HepG2 (cell line): ENCODE measurements around the gene PRR19. TPM values are rescaled to one million over a fixed set of nuclear protein-coding genes. Genes with fewer than 3 reads are reported as not detected.

Source experiments
- ATAC-seq: fragments of 200-7000 bp; cut with Tn5 transposase; 3 replicates; pipeline ENCODE4 v1.9.1; 2020; ENCODE audit warnings: mild to moderate bottlenecking, moderate library complexity
- BruUV-seq: library from RNA; stranded (reverse); fragments of 400-500 nt; replicated peaks from 2 replicates; lab custom pipeline; 2021; lab: Mats Ljungman, UMichigan
- CTCF ChIA-PET: fragments of 300-600 bp; formaldehyde crosslinking; extraction: SDS; loops from one replicate; lab custom pipeline; 2021; ENCODE audit warnings: low total read pairs, inconsistent platforms, low intra/inter-chr PET ratio; lab: Yijun Ruan, JAX
- POLR2A ChIA-PET: fragments of 350-600 bp; sonication (Branson Sonifier 250); formaldehyde crosslinking; loops from one replicate; lab custom pipeline; 2020; ENCODE audit warnings: antibody characterized with exemption, inconsistent platforms; lab: Yijun Ruan, JAX
- DNase-seq: peaks from one replicate; pipeline ENCODE4 v3.0.0-alpha.2; 2015; ENCODE audit warnings: low spot score
- FAIRE-seq: peaks from 3 replicates; lab custom pipeline; 2011; peaks lifted over from hg19 to GRCh38; lab: Jason Lieb, UNC
- H2AFZ ChIP-seq: one replicate; pipeline ENCODE4 v1.6.1; 2011; ENCODE audit warnings: low read length, inconsistent platforms
- H3K27ac ChIP-seq: fragments of 300-600 bp; 3 replicates; pipeline ENCODE4 v1.8.0; 2011; ENCODE audit warnings: mixed run types, mild to moderate bottlenecking, mixed read lengths, low read length, inconsistent platforms; ENCODE audit not compliant: insufficient read depth; ENCODE audit errors: extremely low read length
- H3K27me3 ChIP-seq, 2 experiments: fragments of 200-600 bp in 1 of 2; 2 replicates in 1 of 2; 3 replicates in 1 of 2; pipeline versions ENCODE4 v1.6.0 to v1.8.0; 2011; ENCODE audit warnings: low read length in 2 of 2, mild to moderate bottlenecking in 2 of 2, moderate library complexity in 2 of 2, inconsistent platforms in 1 of 2; ENCODE audit not compliant: insufficient read depth in 2 of 2, control insufficient read depth in 1 of 2
- H3K36me3 ChIP-seq, 2 experiments: fragments of 200-600 bp in 1 of 2; replicated peaks in 1 of 2; 2 replicates in 1 of 2; 3 replicates in 1 of 2; pipeline versions ENCODE4 v1.5.1 to v1.8.0; 2011; ENCODE audit warnings: low read length in 2 of 2, inconsistent platforms in 1 of 2; ENCODE audit not compliant: insufficient read depth in 2 of 2, control insufficient read depth in 1 of 2
- H3K4me1 ChIP-seq: 2 replicates; pipeline ENCODE4 v1.5.1; 2012; ENCODE audit warnings: low read length, inconsistent platforms; ENCODE audit not compliant: insufficient read depth
- H3K4me2 ChIP-seq: 2 replicates; pipeline ENCODE4 v1.6.0; 2011; ENCODE audit warnings: low read depth, low read length, inconsistent platforms
- H3K4me3 ChIP-seq, 3 experiments: fragments of 200-600 bp in 1 of 3; sonication (generic), shearing (Covaris generic) in 1 of 3; replicated peaks in 1 of 3; 2 replicates each; pipeline ENCODE4 v1.5.1; 2011 to 2016; ENCODE audit warnings: low read length in 3 of 3, inconsistent platforms in 2 of 3, low read depth in 2 of 3, mild to moderate bottlenecking in 2 of 3, control low read depth in 1 of 3, mixed read lengths in 1 of 3; ENCODE audit not compliant: insufficient read depth in 1 of 3
- H3K79me2 ChIP-seq: one replicate; pipeline ENCODE4 v1.6.1; 2011; ENCODE audit warnings: low read length, inconsistent platforms; ENCODE audit not compliant: insufficient read depth
- H3K9ac ChIP-seq: 2 replicates; pipeline ENCODE4 v1.6.0; 2011; ENCODE audit warnings: mild to moderate bottlenecking, low read depth, low read length, inconsistent platforms; ENCODE audit not compliant: insufficient read depth
- H3K9me3 ChIP-seq: 2 replicates; pipeline ENCODE4 v1.5.1; 2012; ENCODE audit warnings: mild to moderate bottlenecking, low read length
- H4K20me1 ChIP-seq: 2 replicates; pipeline ENCODE4 v1.6.0; 2011; ENCODE audit warnings: inconsistent platforms, mild to moderate bottlenecking, low read length, moderate library complexity; ENCODE audit not compliant: insufficient read depth
- AGO2 ChIP-seq: fragments of 200-400 bp; formaldehyde crosslinking; optimal IDR thresholded peaks from 2 replicates; pipeline ENCODE3; 2017; ENCODE audit warnings: mild to moderate bottlenecking, low read depth, low read length, moderate library complexity
- GZF1 ChIP-seq: sonication (generic); formaldehyde crosslinking; IDR thresholded peaks from 2 replicates; pipeline ENCODE4 v1.5.1; 2020; ENCODE audit warnings: mild to moderate bottlenecking, missing genetic modification reagents
- ZNF326 ChIP-seq: sonication (generic); formaldehyde crosslinking; IDR thresholded peaks from 2 replicates; pipeline ENCODE4 v1.4.0; 2020; ENCODE audit warnings: missing genetic modification reagents, borderline replicate concordance
- WGBS: methylation state at CpG from one replicate; pipeline ENCODE4 v1.1.6; 2017; ENCODE audit warnings: low lambda C conversion rate; 5-methylcytosine and 5-hydroxymethylcytosine counted together
- in situ Hi-C: cut with HindIII; loops from 2 replicates; pipeline ENCODE4 v1.10.0; 2017; ENCODE audit warnings: low pct_unique_long_range_greater_than_20kb; ENCODE audit not compliant: extremely low pct_ligation_motif_present
- intact Hi-C: fragments of 100-400 bp; cut with micrococcal nuclease; formaldehyde crosslinking; loops from one replicate; pipeline ENCODE4 v1.10.0; 2022; ENCODE audit not compliant: unreplicated experiment
- polyA plus RNA-seq, 8 experiments: library from polyadenylated mRNA; depleted of rRNA in 3 of 8; stranded (reverse) in 7 of 8; unstranded in 1 of 8; fragments of >200 nt; fragmentation: Illumina TruSeq in 4 of 8; extraction: Trizol in 4 of 8; gene quantifications; 2 replicates each; pipeline versions ENCODE4 v1.2.1 to v1.2.3, GENCODE V29; 2011 to 2016; ENCODE audit warnings: low read depth in 4 of 8, missing spikeins in 1 of 8, mixed read lengths in 1 of 8; ENCODE audit not compliant: insufficient read depth in 1 of 8
- total RNA-seq, 5 experiments: library from RNA; depleted of rRNA; stranded (reverse); fragments of >200 nt; fragmentation: Illumina TruSeq; extraction: Trizol; gene quantifications; 2 replicates each; pipeline ENCODE4 v1.2.3, GENCODE V29; 2016; ENCODE audit warnings: low read depth in 1 of 5

Gene PRR19
- total and polyA plus RNA-seq, 2 of the 13 experiments (the other 11 are each of a cell fraction or from before 2014, with no cell fraction given): 0.21 to 0.33 TPM

DNA sequence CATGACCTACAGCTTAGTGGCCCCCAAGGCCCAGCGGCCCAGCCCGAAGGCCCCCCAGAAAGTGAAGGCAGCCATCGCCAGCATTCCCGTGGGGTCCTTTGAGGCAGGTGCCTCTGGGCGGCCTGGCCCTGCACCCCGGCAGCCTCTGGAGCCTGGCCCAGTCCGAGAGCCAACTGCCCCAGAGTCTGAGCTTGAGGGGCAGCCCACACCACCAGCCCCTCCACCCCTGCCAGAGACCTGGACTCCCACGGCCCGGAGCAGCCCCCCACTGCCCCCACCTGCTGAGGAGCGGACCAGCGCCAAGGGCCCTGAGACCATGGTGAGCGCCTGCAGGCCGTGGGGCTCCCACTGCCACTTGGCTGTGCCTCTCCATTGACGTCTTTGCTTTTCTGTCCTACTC, 9.0 kb upstream of the PRR19 start:
- intact Hi-C loops: no loop called here
- CTCF ChIA-PET: interaction anchor here (3.1 kb wide), 1 partner anchor 48 kb away, joined by 34 read pairs; no protein-coding TSS in a partner anchor
- no peak overlapping the region for H3K27ac ChIP-seq
- no peak for FAIRE-seq
- no peak for TF ChIP-seq ZNF326 (CRISPR knock-in tag)
- TF ChIP-seq, all 625 proteins: peak for 0
- H3K9ac ChIP-seq: no peak overlapping the region
- in situ Hi-C loops: loop anchor here (5.0 kb wide), 1 partner anchor 161 kb away; the partner anchor contains the start of gene POU2F2
- ATAC-seq: no peak
- H3K9me3 ChIP-seq: no peaks in the 10 kb centered on the region
- 95% methylated on average over 5 of the region's 14 CpGs for WGBS
- H3K27me3 ChIP-seq: no peaks in the 10 kb centered on the region
- no peaks in the 10 kb centered on the region for H3K4me1 ChIP-seq
- no peaks in the 10 kb centered on the region for H4K20me1 ChIP-seq
- H3K79me2 ChIP-seq: no peaks in the 10 kb centered on the region
- POLR2A ChIA-PET: no interaction called here
- DNase-seq: no peak
- H3K36me3 ChIP-seq: peaks cover 25 to 66% of the 10 kb centered on the region in 2 experiments; a peak in 4 of 5 replicates
- H3K4me2 ChIP-seq: no peak overlapping the region
- no peak overlapping the region for H3K4me3 ChIP-seq
- no peak overlapping the region for H2AFZ ChIP-seq
- BruUV-seq: no TSS peak

DNA sequence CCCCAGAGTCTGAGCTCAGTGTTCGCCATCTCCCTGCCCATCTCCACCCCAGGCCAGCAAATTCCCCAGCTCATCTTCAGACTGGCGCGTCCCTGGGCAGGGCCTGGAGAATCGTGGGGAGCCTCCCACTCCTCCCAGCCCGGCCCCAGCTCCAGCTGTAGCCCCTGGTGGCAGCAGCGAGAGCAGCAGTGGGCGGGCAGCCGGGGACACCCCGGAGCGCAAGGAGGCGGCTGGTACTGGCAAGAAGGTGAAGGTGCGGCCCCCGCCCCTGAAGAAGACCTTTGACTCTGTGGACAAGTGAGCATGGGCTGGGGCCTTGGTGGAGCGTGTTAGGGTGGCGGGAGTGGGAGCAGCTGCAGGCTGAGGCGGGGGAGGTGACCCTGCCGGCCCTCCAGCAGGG, 8.4 kb upstream of the PRR19 start:
- TF ChIP-seq GZF1 (CRISPR knock-in tag): no peak
- peak; percentile 34 for TF ChIP-seq AGO2
- TF ChIP-seq, all 625 proteins: peak for 1
- no peaks in the 10 kb centered on the region for H3K79me2 ChIP-seq
- CTCF ChIA-PET: no interaction called here
- POLR2A ChIA-PET: interaction anchor here (1.5 kb wide), 1 partner anchor 50 kb away, joined by 3 read pairs; no protein-coding TSS in a partner anchor
- FAIRE-seq: no peak
- H2AFZ ChIP-seq: no peak overlapping the region
- intact Hi-C loops (no loop called here), in situ Hi-C loops (loop anchor here (5.0 kb wide), 1 partner anchor 161 kb away; the partner anchor contains the start of gene POU2F2)
- H3K36me3 ChIP-seq: peaks cover 22 to 61% of the 10 kb centered on the region in 2 experiments; a peak in 4 of 5 replicates
- no peaks in the 10 kb centered on the region for H3K4me1 ChIP-seq
- no peak overlapping the region for H3K9ac ChIP-seq
- no peak for DNase-seq
- H4K20me1 ChIP-seq: no peaks in the 10 kb centered on the region
- no TSS peak for BruUV-seq
- H3K27ac ChIP-seq: no peak overlapping the region
- 97% methylated on average over 17 of the region's 17 CpGs for WGBS
- no peaks in the 10 kb centered on the region for H3K9me3 ChIP-seq
- no peaks in the 10 kb centered on the region for H3K27me3 ChIP-seq
- no peak for ATAC-seq
- no peak overlapping the region for H3K4me2 ChIP-seq
- no peak overlapping the region for H3K4me3 ChIP-seq
